ENCODE data around the gene STAT6. TPM values are rescaled to one million over a fixed set of nuclear protein-coding genes. Genes with fewer than 3 reads are reported as not detected.
"Not testable (repeated sequence)": the region's sequence is repeated elsewhere in the genome, so short reads cannot be mapped to it uniquely, and the experiment has no call there.

The STAT6 gene
- total RNA-seq, 1 donor from 2014 or later: 167 TPM

DNA sequence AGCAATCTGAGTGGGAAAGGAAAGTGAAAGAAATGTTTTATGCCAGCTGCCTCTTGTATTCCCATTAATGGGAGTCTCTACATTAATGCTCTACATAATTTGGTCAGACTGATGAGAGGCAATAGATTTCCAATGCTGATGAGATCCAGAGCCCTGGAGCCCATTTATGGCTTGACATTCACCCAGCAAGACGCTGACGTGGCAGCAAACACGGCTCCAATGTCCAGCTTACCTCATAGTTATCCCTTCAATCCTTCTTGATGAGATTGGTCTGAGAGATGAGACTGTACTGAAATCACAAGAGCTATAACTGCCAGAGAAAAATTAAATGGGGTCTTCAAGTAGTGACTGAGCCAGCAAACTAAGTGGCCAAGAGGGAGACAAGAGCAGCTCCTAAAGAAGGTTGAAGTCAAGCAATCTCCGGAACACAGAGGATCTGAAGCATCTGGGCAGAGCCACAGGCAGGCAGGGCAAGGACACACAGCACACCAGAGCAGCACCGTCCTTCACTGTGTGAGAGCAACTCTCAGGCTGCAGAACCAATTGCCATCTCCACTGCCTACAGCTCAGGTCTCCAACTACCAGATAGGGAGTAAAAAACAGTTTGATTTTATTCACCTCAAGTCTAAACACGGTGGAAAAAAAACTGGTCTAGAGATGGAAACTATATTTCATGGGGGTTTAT is 54.0 kb downstream of the STAT6 start:
- Mint-ChIP-seq H3K4me1 (no peaks in the 10 kb centered on the region), H3K27ac (no peak overlapping the region), H3K36me3 (peaks cover 11% of the 10 kb centered on the region), H3K4me3 (no peak overlapping the region), H3K27me3 (ENCODE audit: low read depth) (no peaks in the 10 kb centered on the region), H3K9me3 (peaks cover 4% of the 10 kb centered on the region)
- no peak for DNase-seq (ENCODE audit: low spot score in 2 of 2, unreplicated experiment in 2 of 2)
- TF ChIP-seq, protein P1, sequence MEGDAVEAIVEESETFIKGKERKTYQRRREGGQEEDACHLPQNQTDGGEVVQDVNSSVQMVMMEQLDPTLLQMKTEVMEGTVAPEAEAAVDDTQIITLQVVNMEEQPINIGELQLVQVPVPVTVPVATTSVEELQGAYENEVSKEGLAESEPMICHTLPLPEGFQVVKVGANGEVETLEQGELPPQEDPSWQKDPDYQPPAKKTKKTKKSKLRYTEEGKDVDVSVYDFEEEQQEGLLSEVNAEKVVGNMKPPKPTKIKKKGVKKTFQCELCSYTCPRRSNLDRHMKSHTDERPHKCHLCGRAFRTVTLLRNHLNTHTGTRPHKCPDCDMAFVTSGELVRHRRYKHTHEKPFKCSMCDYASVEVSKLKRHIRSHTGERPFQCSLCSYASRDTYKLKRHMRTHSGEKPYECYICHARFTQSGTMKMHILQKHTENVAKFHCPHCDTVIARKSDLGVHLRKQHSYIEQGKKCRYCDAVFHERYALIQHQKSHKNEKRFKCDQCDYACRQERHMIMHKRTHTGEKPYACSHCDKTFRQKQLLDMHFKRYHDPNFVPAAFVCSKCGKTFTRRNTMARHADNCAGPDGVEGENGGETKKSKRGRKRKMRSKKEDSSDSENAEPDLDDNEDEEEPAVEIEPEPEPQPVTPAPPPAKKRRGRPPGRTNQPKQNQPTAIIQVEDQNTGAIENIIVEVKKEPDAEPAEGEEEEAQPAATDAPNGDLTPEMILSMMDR (IDR thresholded peaks at IDR 0.05; ENCODE audit: unreplicated experiment): no peak

DNA sequence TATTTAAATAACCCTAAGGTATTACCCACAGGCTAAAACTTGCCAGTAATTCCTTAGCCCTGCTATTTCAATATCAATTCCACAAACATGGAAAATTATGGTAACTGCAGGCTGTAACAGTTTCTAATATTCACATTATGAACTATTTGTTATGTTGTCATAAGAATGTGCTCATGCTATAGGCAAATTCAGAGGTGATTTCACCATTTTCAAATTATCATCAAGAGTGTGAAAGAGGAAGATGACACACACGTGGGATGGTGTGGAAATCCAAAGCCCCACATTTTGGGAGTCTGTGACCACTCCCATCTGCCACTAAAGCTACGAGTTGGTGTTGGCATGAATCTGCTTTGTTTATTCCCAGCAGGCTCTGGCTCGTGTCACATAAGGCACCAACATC is 55.3 kb downstream of the STAT6 start:
- Mint-ChIP-seq H3K4me3 (no peak overlapping the region), H3K27me3 (ENCODE audit: low read depth) (peaks cover 10% of the 10 kb centered on the region), H3K27ac (no peak overlapping the region), H3K36me3 (peaks cover 11% of the 10 kb centered on the region), H3K9me3 (peaks cover 4% of the 10 kb centered on the region), H3K4me1 (no peaks in the 10 kb centered on the region)
- TF ChIP-seq, protein P1 (IDR thresholded peaks at IDR 0.05; ENCODE audit: unreplicated experiment): no peak
- no peak for DNase-seq (ENCODE audit: low spot score in 2 of 2, unreplicated experiment in 2 of 2)

DNA sequence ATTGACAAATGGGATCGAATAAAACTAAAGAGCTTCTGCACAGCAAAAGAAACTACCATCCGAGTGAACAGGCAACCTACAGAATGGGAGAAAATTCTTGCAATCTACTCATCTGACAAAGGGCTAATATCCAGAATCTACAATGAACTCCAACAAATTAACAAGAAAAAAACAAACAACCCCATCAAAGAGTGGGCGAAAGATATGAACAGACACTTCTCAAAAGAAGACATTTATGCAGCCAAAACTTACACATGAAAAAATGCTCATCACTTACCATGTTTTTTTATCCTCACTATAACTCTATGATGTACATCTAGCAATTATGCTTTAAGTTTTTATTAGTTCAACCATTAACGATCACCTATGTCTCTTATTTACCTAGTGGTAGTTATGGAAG is 57.3 kb downstream of the STAT6 start:
- not testable (repeated sequence) for DNase-seq (ENCODE audit: low spot score in 2 of 2, unreplicated experiment in 2 of 2); H3K9me3 Mint-ChIP-seq; H3K4me3 Mint-ChIP-seq; H3K4me1 Mint-ChIP-seq; H3K36me3 Mint-ChIP-seq; H3K27ac Mint-ChIP-seq
- peaks cover 27% of the 10 kb centered on the region for H3K27me3 Mint-ChIP-seq (ENCODE audit: low read depth)

GRCh38 chr12:57053146-57053545 is 58.0 kb downstream of the STAT6 start:
- DNase-seq (ENCODE audit: low spot score in 2 of 2, unreplicated experiment in 2 of 2); H3K36me3 Mint-ChIP-seq; H3K9me3 Mint-ChIP-seq; H3K27ac Mint-ChIP-seq; H3K4me1 Mint-ChIP-seq; H3K4me3 Mint-ChIP-seq: not testable (repeated sequence)
- H3K27me3 Mint-ChIP-seq (ENCODE audit: low read depth): peaks cover 31% of the 10 kb centered on the region

- no peak overlapping the region for H3K27ac Mint-ChIP-seq
- TF ChIP-seq, protein P1 (IDR thresholded peaks at IDR 0.05; ENCODE audit: unreplicated experiment): no peak
- peaks cover 4% of the 10 kb centered on the region for H3K9me3 Mint-ChIP-seq
- H3K4me1 Mint-ChIP-seq: no peaks in the 10 kb centered on the region
- peaks cover 49% of the 10 kb centered on the region for H3K27me3 Mint-ChIP-seq (ENCODE audit: low read depth)
- peaks cover 5% of the 10 kb centered on the region for H3K36me3 Mint-ChIP-seq
- no peak overlapping the region for H3K4me3 Mint-ChIP-seq
- no peak for DNase-seq (ENCODE audit: low spot score in 2 of 2, unreplicated experiment in 2 of 2)
Observed at GRCh38 chr12:57051011-57051410, 60.2 kb downstream of the STAT6 start.

DNA sequence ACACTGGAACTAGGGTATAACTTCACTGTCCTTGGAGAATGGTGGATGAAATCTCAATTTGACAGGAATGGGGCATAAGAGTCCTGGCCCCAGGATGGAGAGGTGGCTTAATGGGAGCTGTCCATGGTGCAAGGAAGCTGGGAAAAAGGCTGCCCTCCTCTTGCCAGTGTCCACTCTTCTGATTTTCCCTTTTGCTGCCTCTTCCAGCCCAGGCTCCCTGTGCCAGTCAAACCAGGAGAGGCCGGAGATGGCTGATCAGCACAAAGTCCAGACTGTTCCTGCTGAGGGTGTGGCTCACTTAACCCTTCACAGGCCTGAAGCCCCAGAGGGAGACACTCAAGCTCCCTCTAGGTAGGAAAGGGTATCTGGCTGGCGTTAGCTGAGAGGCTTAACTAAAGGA is 61.3 kb downstream of the STAT6 start, which contains the start of gene MYO1A:
Gene MYO1A, minus strand, starts transcription at position 240 of the 400 bp plus-strand sequence. CDS start 1,806 bp downstream, outside the sequence.
- peaks cover 5% of the 10 kb centered on the region for H3K36me3 Mint-ChIP-seq
- no peak within 1 kb of the TSS for H3K27ac Mint-ChIP-seq
- peaks cover 59% of the 10 kb centered on the region for H3K27me3 Mint-ChIP-seq (ENCODE audit: low read depth)
- TF ChIP-seq, protein P1 (IDR thresholded peaks at IDR 0.05; ENCODE audit: unreplicated experiment): no peak
- H3K4me3 Mint-ChIP-seq: no peak within 1 kb of the TSS
- DNase-seq (ENCODE audit: low spot score in 2 of 2, unreplicated experiment in 2 of 2): no peak
- H3K9me3 Mint-ChIP-seq: peaks cover 4% of the 10 kb centered on the region
- no peaks in the 10 kb centered on the region for H3K4me1 Mint-ChIP-seq

- no peak overlapping the region for H3K27ac Mint-ChIP-seq
- peaks cover 60% of the 10 kb centered on the region for H3K27me3 Mint-ChIP-seq (ENCODE audit: low read depth)
- peaks cover 3% of the 10 kb centered on the region for H3K9me3 Mint-ChIP-seq
- no peaks in the 10 kb centered on the region for H3K4me1 Mint-ChIP-seq
- H3K4me3 Mint-ChIP-seq: no peak overlapping the region
- TF ChIP-seq, protein P1 (IDR thresholded peaks at IDR 0.05; ENCODE audit: unreplicated experiment): no peak
- peaks cover 3% of the 10 kb centered on the region for H3K36me3 Mint-ChIP-seq
- DNase-seq (ENCODE audit: low spot score in 2 of 2, unreplicated experiment in 2 of 2): no peak
Observed at GRCh38 chr12:57049119-57049446, 62.1 kb downstream of the STAT6 start.

Data from mesothelial cell of epicardium (in vitro differentiated cells).